ENCODE results near the gene EML1. TPM values are rescaled to one million over a fixed set of nuclear protein-coding genes. Genes with fewer than 3 reads are reported as not detected.

The EML1 gene
- total RNA-seq, 2 experiments from 2014 or later = not detected

- Histone ChIP-seq H3K4me1 (ENCODE audit: insufficient read depth, low read length, poor library complexity, severe bottlenecking) (peaks cover 3% of the 10 kb centered on the region), H3K4me3 (ENCODE audit: low read depth, low read length, poor library complexity, severe bottlenecking) (no peak overlapping the region), H4K20me1 (ENCODE audit: insufficient read depth, low read length) (no peaks in the 10 kb centered on the region), H3K9me3 (ENCODE audit: low read length) (no peaks in the 10 kb centered on the region), H3K79me2 (ENCODE audit: insufficient read depth, low read depth, low read length) (no peaks in the 10 kb centered on the region), H3K4me2 (ENCODE audit: low read length) (no peak overlapping the region), H3K27ac (ENCODE audit: low read depth, low read length, poor library complexity, severe bottlenecking) (no peak overlapping the region), H3K9me2 (ENCODE audit: insufficient read depth, low read length) (no peaks in the 10 kb centered on the region), H3K36me3 (ENCODE audit: insufficient read depth, low read length) (no peaks in the 10 kb centered on the region), H2AFZ (ENCODE audit: low read length) (no peak overlapping the region)
- TF ChIP-seq EZH2phosphoT487 (IDR thresholded peaks at IDR 0.05; ENCODE audit: borderline replicate concordance, low read depth, low read length) = no peak
- TF ChIP-seq CTCF (conservative IDR thresholded peaks at IDR 0.05; ENCODE audit: low read length) = no peak
- CTCF ChIA-PET (ENCODE audit: unreplicated experiment) = interaction anchor here (0.6 kb wide), 1 partner anchor 184 kb away, joined by 4 read pairs; no protein-coding TSS in a partner anchor
- no TSS peak for BruUV-seq (replicated peaks)
- intact Hi-C loops (cut with micrococcal nuclease; ENCODE audit: unreplicated experiment) = loop anchor here (1.0 to 5.0 kb wide), 6 partner anchors 13 to 211 kb away; partner anchors contain the start of gene DEGS2
- POLR2A ChIA-PET = interaction anchor here (0.6 to 1.8 kb wide), 3 partner anchors 9 to 209 kb away, joined by 3 to 5 read pairs (median 3); partner anchors contain the start of gene EVL
- no peak for DNase-seq (ENCODE audit: low spot score)
These were observed 188.6 kb downstream of the EML1 start for GRCh38 chr14:99981806-99982205.

GRCh38 chr14:99982537-99983250, 189.5 kb downstream of the EML1 start:
- CTCF ChIA-PET (ENCODE audit: unreplicated experiment) = interaction anchor here (0.6 kb wide), 1 partner anchor 43 kb away, joined by 4 read pairs; no protein-coding TSS in a partner anchor
- H2AFZ ChIP-seq (ENCODE audit: low read length) = no peak overlapping the region
- TF ChIP-seq EZH2phosphoT487 (IDR thresholded peaks at IDR 0.05; ENCODE audit: borderline replicate concordance, low read depth, low read length) = no peak
- peak; percentile 97 for TF ChIP-seq CTCF (conservative IDR thresholded peaks at IDR 0.05; ENCODE audit: low read length)

More at GRCh38 chr14:99982537-99983250, 189.5 kb downstream of the EML1 start:
- H3K4me2 ChIP-seq (ENCODE audit: low read length) = no peak overlapping the region
- H3K36me3 ChIP-seq (ENCODE audit: insufficient read depth, low read length) = no peaks in the 10 kb centered on the region
- no peaks in the 10 kb centered on the region for H3K9me2 ChIP-seq (ENCODE audit: insufficient read depth, low read length)
- peak; percentile 72 for DNase-seq (ENCODE audit: low spot score)
- intact Hi-C loops (cut with micrococcal nuclease; ENCODE audit: unreplicated experiment) = loop anchor here (1.0 to 5.0 kb wide), 5 partner anchors 42 to 211 kb away; partner anchors contain the start of gene DEGS2
- H4K20me1 ChIP-seq (ENCODE audit: insufficient read depth, low read length) = no peaks in the 10 kb centered on the region
- no peaks in the 10 kb centered on the region for H3K79me2 ChIP-seq (ENCODE audit: insufficient read depth, low read depth, low read length)
- H3K27ac ChIP-seq (ENCODE audit: low read depth, low read length, poor library complexity, severe bottlenecking) = no peak overlapping the region
- H3K4me1 ChIP-seq (ENCODE audit: insufficient read depth, low read length, poor library complexity, severe bottlenecking) = peaks cover 3% of the 10 kb centered on the region
- no peaks in the 10 kb centered on the region for H3K9me3 ChIP-seq (ENCODE audit: low read length)
- BruUV-seq (replicated peaks) = no TSS peak
- no peak overlapping the region for H3K4me3 ChIP-seq (ENCODE audit: low read depth, low read length, poor library complexity, severe bottlenecking)
- POLR2A ChIA-PET = interaction anchor here (0.5 to 1.8 kb wide), 5 partner anchors 83 to 1068 kb away, joined by 3 to 5 read pairs (median 3); partner anchors contain the start of gene EVL
